Activated gamma-delta T cell (primary cell): ENCODE measurements around the gene HCLS1.
"Not testable (repeated sequence)": the region's sequence is repeated elsewhere in the genome, so short reads cannot be mapped to it uniquely, and the experiment has no call there.

Source experiments
- DNase-seq: peaks from one replicate; lab custom pipeline; 2025; lab: John Stamatoyannopoulos, UW

Gene HCLS1

DNA sequence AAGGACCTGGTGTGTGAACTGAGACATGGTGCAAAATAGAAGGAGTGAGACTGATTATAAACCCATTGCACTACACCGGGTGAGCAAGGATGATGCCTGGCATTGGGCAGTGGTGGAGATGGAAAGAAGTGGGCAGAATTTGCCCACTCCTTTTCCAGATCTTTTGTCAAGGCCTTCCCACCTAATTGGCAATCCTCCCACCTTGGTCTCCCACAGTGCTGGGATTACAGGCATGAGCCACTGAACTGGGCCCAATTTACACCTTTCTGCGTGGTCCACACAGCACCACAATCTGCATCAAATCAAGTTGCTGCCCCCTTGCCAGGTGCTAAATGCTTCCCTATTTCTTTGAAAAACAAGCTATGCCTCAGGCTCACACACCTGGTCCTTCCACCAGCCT is 62.1 kb downstream of the HCLS1 start:
- no peak for DNase-seq

- DNase-seq: no peak
These were observed 64.8 kb downstream of the HCLS1 start for GRCh38 chr3:121595765-121596406.

DNA sequence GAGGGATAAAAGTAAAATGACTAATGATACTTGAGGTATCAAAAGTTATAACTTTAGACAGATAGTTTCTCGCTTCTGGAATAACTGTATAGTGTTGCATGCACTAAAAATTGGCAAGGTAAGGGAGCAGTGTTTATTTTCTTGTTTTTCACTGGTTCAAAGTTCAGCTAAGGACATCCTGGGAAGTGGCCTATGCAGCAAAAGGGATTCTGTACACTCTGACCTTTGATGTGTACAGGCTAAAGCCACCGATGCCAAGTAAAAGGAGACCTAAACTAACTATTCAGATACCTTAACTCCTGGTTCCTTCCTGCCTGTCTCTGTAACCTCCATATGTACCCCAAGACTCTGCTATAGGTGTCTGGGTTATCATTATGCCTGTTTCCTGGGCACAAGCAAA is 65.9 kb downstream of the HCLS1 start:
- no peak for DNase-seq

DNA sequence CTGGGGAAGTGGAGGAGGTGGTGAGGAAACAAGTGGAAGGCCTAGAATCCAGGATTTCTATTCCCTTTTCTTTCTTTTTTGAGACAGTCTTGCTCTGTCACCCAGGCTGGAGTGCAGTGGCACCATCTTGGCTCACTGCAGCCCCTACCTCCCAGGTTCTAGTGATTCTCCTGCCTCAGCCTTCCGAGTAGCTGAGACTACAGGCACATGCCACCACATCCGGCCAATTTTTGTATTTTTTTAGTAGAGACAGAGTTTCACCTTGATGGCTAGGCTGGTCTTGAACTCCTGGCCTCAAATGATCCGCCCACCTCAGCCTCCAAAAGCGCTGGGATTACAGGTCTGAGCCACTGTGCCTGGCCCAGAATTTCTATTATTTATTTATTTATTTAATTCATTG is 66.9 kb downstream of the HCLS1 start:
- DNase-seq: not testable (repeated sequence)

- no peak for DNase-seq
These were observed 67.6 kb downstream of the HCLS1 start, which contains the start of gene FBXO40 for GRCh38 chr3:121592856-121593702. FBXO40 (plus strand) TSS chr3:121593379; CDS start chr3:121620576, 27,197 bp downstream.

- no peak for DNase-seq
These were observed 76.3 kb downstream of the HCLS1 start for GRCh38 chr3:121584418-121584817.

DNA sequence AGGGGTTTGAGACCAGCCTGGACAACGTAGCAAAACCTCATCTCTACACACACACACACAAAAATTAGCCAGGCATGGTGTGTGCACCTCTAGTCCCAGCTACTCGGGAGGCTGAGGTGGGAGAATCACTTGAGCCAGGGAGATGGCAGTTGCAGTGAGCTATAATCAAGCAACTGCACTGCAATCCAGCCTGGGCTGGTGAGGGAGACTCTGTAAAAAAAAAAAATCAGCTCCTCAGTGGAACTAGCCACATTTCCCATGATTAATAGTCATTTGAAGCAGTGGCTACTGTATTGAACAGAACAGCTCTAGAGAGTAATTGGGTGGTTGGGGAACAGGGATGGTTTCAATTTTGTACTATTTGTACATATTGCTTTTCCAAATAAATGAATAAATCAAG is 79.0 kb downstream of the HCLS1 start:
- DNase-seq: no peak
